ENCODE measurements around the gene FREM2.

GRCh38 chr13:38883783-38884182 is 196.9 kb downstream of the FREM2 start:
- TF ChIP-seq CTCF (IDR thresholded peaks at IDR 0.05) = no peak
- TF ChIP-seq POLR2A (IDR thresholded peaks at IDR 0.05) = no peak

Data from body of pancreas (tissue), 4 donors.